ENCODE results near the gene STPG2. TPM values are rescaled to one million over a fixed set of nuclear protein-coding genes. Genes with fewer than 3 reads are reported as not detected.

The STPG2 gene
- total and polyA plus RNA-seq, 2 of the 8 experiments (the other 6 are each of a cell fraction or from before 2014, with no cell fraction given) = 0.03 TPM; not detected in 1

- H3K4me3 ChIP-seq (ENCODE audit: extremely low read depth in 1 of 4, insufficient read depth in 2 of 4, low read depth in 3 of 4, low read length in 4 of 4) = no peak overlapping the region
- no peaks in the 10 kb centered on the region for H3K9me3 ChIP-seq (ENCODE audit: insufficient read depth in 2 of 2, low read depth in 1 of 2, low read length in 1 of 2)
- no peak overlapping the region for H3K4me2 ChIP-seq (ENCODE audit: insufficient read depth in 1 of 2, low read depth in 2 of 2, low read length in 2 of 2)
- H3K18ac ChIP-seq (ENCODE audit: extremely low read depth, low read length) = no peak overlapping the region
- ChIA-PET POLR2A (ENCODE audit: partially characterized antibody) (no interaction called here), CTCF (ENCODE audit: partially characterized antibody) (interaction anchor here (1.0 to 1.6 kb wide), 2 partner anchors 8 to 35 kb away, joined by 3 to 5 read pairs; no protein-coding TSS in a partner anchor)
- no peaks in the 10 kb centered on the region for H4K20me1 ChIP-seq (replicated peaks in 1 of 2; ENCODE audit: control insufficient read depth in 1 of 2, insufficient read depth in 2 of 2, low read length in 2 of 2)
- H3K14ac ChIP-seq (ENCODE audit: insufficient read length) = no peak overlapping the region
- no peak for FAIRE-seq
- no peak overlapping the region for H2AK5ac ChIP-seq (ENCODE audit: low read depth, low read length)
- H3K79me1 ChIP-seq (ENCODE audit: low read depth, low read length) = no peaks in the 10 kb centered on the region
- H2AFZ ChIP-seq (ENCODE audit: low read length) = no peak overlapping the region; the same call in 1 of the 2 replicates
- no peak overlapping the region for H4K5ac ChIP-seq (ENCODE audit: insufficient read length, low read depth, low read length)
- H2BK120ac ChIP-seq (replicated peaks; ENCODE audit: low read depth, low read length) = no peak overlapping the region
- no peaks in the 10 kb centered on the region for H3K4me1 ChIP-seq (replicated peaks in 1 of 4; ENCODE audit: control insufficient read depth in 3 of 4, insufficient read depth in 4 of 4, low read length in 3 of 4)
- H3K23me2 ChIP-seq (ENCODE audit: low read depth, low read length) = no peaks in the 10 kb centered on the region
- no peak overlapping the region for H3K23ac ChIP-seq (ENCODE audit: insufficient read length)
- H3K56ac ChIP-seq (replicated peaks; ENCODE audit: insufficient read length, low read depth, low read length) = no peak overlapping the region
- no peak overlapping the region for H4K91ac ChIP-seq (replicated peaks; ENCODE audit: insufficient read length, low read length)
- no peaks in the 10 kb centered on the region for H3K36me3 ChIP-seq (ENCODE audit: control insufficient read depth in 2 of 4, insufficient read depth in 4 of 4, low read length in 3 of 4)
- no peak overlapping the region for H3K4ac ChIP-seq (replicated peaks; ENCODE audit: insufficient read length, low read depth, low read length)
- no peak overlapping the region for H3K9ac ChIP-seq (replicated peaks in 1 of 4; ENCODE audit: extremely low read depth in 1 of 4, low read depth in 3 of 4, low read length in 3 of 4)
- no peak overlapping the region for H2BK15ac ChIP-seq (ENCODE audit: low read length)
- H2BK5ac ChIP-seq (ENCODE audit: low read depth, low read length) = no peak overlapping the region
- WGBS, 2 experiments (ENCODE audit: extremely low coverage in 1 of 2, insufficient coverage in 1 of 2, insufficient read length in 1 of 2, insufficient replicate concordance in 2 of 2, low coverage in 1 of 2, low lambda C conversion rate in 2 of 2, missing lambda C conversion rate in 1 of 2) = 89% methylated on average over 3 of the region's 3 CpGs; no CpG with 5 or more reads in 1 of the 2 experiments
- no peaks in the 10 kb centered on the region for H3K27me3 ChIP-seq (replicated peaks in 1 of 4; ENCODE audit: control insufficient read depth in 3 of 4, extremely low read depth in 1 of 4, insufficient read depth in 3 of 4, low read length in 3 of 4)
- H2BK12ac ChIP-seq (ENCODE audit: low read depth, low read length) = no peak overlapping the region
- H3K27ac ChIP-seq (ENCODE audit: low read depth, low read length) = no peak overlapping the region
- H2BK20ac ChIP-seq (ENCODE audit: low read length) = no peak overlapping the region
- no peaks in the 10 kb centered on the region for H3K79me2 ChIP-seq (ENCODE audit: control insufficient read depth in 1 of 2, insufficient read depth in 2 of 2, low read length in 2 of 2)
- no peak for DNase-seq (ENCODE audit: low read depth in 1 of 2, low spot score in 2 of 2)
- no peak overlapping the region for H4K8ac ChIP-seq (ENCODE audit: extremely low read depth, insufficient read depth, low read length)
- TF ChIP-seq JUN (IDR thresholded peaks at IDR 0.05; ENCODE audit: low read depth, low read length) (no peak), USF2 (IDR thresholded peaks at IDR 0.05; ENCODE audit: low read length) (no peak), CBX5 (IDR thresholded peaks at IDR 0.05; ENCODE audit: low read depth, low read length) (no peak), RNF2 (IDR thresholded peaks at IDR 0.05; ENCODE audit: borderline replicate concordance, low read depth, low read length, missing control alignments, poor library complexity, severe bottlenecking) (no peak), CHD2 (IDR thresholded peaks at IDR 0.05; ENCODE audit: low read length) (no peak), NANOG (IDR thresholded peaks at IDR 0.05; ENCODE audit: insufficient read depth, low read depth, low read length, poor library complexity, severe bottlenecking) (no peak), POLR2AphosphoS5 (IDR thresholded peaks at IDR 0.05; ENCODE audit: low read depth, low read length) (no peak), GABPA (IDR thresholded peaks at IDR 0.05; ENCODE audit: borderline replicate concordance, insufficient read depth, low read length) (no peak), CTCF (IDR thresholded peaks at IDR 0.05; ENCODE audit: control extremely low read depth in 1 of 3, insufficient read depth in 1 of 3, low read depth in 1 of 3, low read length in 3 of 3) (no peak)
Measured at GRCh38 chr4:97656044-97656720, 487.1 kb downstream of the STPG2 start.

All from H1 (cell line).